Measurements from ENCODE around the gene NONO.

NONO gene

GRCh38 chrX:71251466-71251973 is 31.9 kb upstream of the NONO start:
- Histone ChIP-seq H2AFZ (ENCODE audit: low read length) (no peak overlapping the region), H4K8ac (ENCODE audit: low read depth, low read length) (no peak overlapping the region), H2AK5ac (ENCODE audit: low read depth, low read length) (no peak overlapping the region), H3K27me3 (ENCODE audit: control insufficient read depth in 3 of 3, insufficient read depth in 3 of 3, low read depth in 1 of 3, low read length in 3 of 3) (no peaks in the 10 kb centered on the region), H3K4ac (ENCODE audit: low read length) (no peak overlapping the region), H3K14ac (ENCODE audit: low read length) (no peak overlapping the region), H3K4me3 (ENCODE audit: low read length in 2 of 2) (peak overlapping the region in 1 of 2 donors; percentile 75), H3K4me1 (ENCODE audit: control insufficient read depth in 2 of 2, insufficient read depth in 1 of 2, low read depth in 1 of 2, low read length in 2 of 2) (peaks cover 11 to 13% of the 10 kb centered on the region in 2 donors), H3K18ac (ENCODE audit: low read length) (no peak overlapping the region), H3K4me2 (ENCODE audit: insufficient read depth, low read length, poor library complexity, severe bottlenecking) (peak overlapping the region; percentile 56), H3K27ac (replicated peaks; ENCODE audit: low read length) (no peak overlapping the region), H2BK120ac (ENCODE audit: low read depth, low read length) (no peak overlapping the region), H2BK12ac (ENCODE audit: low read length) (no peak overlapping the region), H3K79me1 (ENCODE audit: low read depth, low read length) (peaks cover 15% of the 10 kb centered on the region), H3K36me3 (replicated peaks in 1 of 2; ENCODE audit: control insufficient read depth in 2 of 2, insufficient read depth in 2 of 2, low read length in 2 of 2) (peaks cover 37 to 60% of the 10 kb centered on the region in 2 donors), H2BK5ac (ENCODE audit: low read length) (no peak overlapping the region), H3K9ac (ENCODE audit: low read depth, low read length, poor library complexity) (no peak overlapping the region), H2BK15ac (ENCODE audit: low read length) (no peak overlapping the region), H4K91ac (ENCODE audit: low read depth, low read length, poor library complexity) (no peak overlapping the region), H3K23ac (ENCODE audit: low read depth, low read length, poor library complexity) (no peak overlapping the region), H3K9me3 (replicated peaks in 1 of 2; ENCODE audit: control insufficient read depth in 2 of 2, insufficient read depth in 1 of 2, low read depth in 1 of 2, low read length in 2 of 2) (no peaks in the 10 kb centered on the region)
- no peak for DNase-seq (ENCODE audit: low spot score)
- no CpG with 5 or more reads among the region's 8 CpGs for WGBS, 2 donors (ENCODE audit: extremely low coverage in 2 of 2, insufficient read length in 2 of 2, insufficient replicate concordance in 1 of 2)

- Histone ChIP-seq H3K4me3 (ENCODE audit: low read length in 2 of 2) (peak overlapping the region; percentile 75 to 80), H3K18ac (ENCODE audit: low read length) (no peak overlapping the region), H3K9me3 (replicated peaks in 1 of 2; ENCODE audit: control insufficient read depth in 2 of 2, insufficient read depth in 1 of 2, low read depth in 1 of 2, low read length in 2 of 2) (no peaks in the 10 kb centered on the region), H2AFZ (ENCODE audit: low read length) (no peak overlapping the region), H2AK5ac (ENCODE audit: low read depth, low read length) (no peak overlapping the region), H3K79me1 (ENCODE audit: low read depth, low read length) (peaks cover 15% of the 10 kb centered on the region), H3K27me3 (ENCODE audit: control insufficient read depth in 3 of 3, insufficient read depth in 3 of 3, low read depth in 1 of 3, low read length in 3 of 3) (no peaks in the 10 kb centered on the region), H3K4me1 (ENCODE audit: control insufficient read depth in 2 of 2, insufficient read depth in 1 of 2, low read depth in 1 of 2, low read length in 2 of 2) (peaks cover 11 to 13% of the 10 kb centered on the region in 2 donors), H2BK5ac (ENCODE audit: low read length) (no peak overlapping the region), H2BK120ac (ENCODE audit: low read depth, low read length) (no peak overlapping the region), H3K36me3 (replicated peaks in 1 of 2; ENCODE audit: control insufficient read depth in 2 of 2, insufficient read depth in 2 of 2, low read length in 2 of 2) (peaks cover 31 to 53% of the 10 kb centered on the region in 2 donors), H3K4me2 (ENCODE audit: insufficient read depth, low read length, poor library complexity, severe bottlenecking) (peak overlapping the region; percentile 56), H4K8ac (ENCODE audit: low read depth, low read length) (no peak overlapping the region), H2BK15ac (ENCODE audit: low read length) (no peak overlapping the region), H4K91ac (ENCODE audit: low read depth, low read length, poor library complexity) (no peak overlapping the region), H3K14ac (ENCODE audit: low read length) (no peak overlapping the region), H3K27ac (replicated peaks; ENCODE audit: low read length) (no peak overlapping the region), H3K23ac (ENCODE audit: low read depth, low read length, poor library complexity) (no peak overlapping the region), H3K9ac (ENCODE audit: low read depth, low read length, poor library complexity) (no peak overlapping the region), H3K4ac (ENCODE audit: low read length) (no peak overlapping the region), H2BK12ac (ENCODE audit: low read length) (no peak overlapping the region)
- WGBS, 2 donors (ENCODE audit: extremely low coverage in 2 of 2, insufficient read length in 2 of 2, insufficient replicate concordance in 1 of 2), result 100% methylated on average over 1 of the region's 2 CpGs; no CpG with 5 or more reads in 1 of the 2 donors
- DNase-seq (ENCODE audit: low spot score), result no peak
Measured at GRCh38 chrX:71252221-71252620, 31.2 kb upstream of the NONO start.

- Histone ChIP-seq H3K4me2 (ENCODE audit: insufficient read depth, low read length, poor library complexity, severe bottlenecking) (peak overlapping the region; percentile 54), H3K9ac (ENCODE audit: low read depth, low read length, poor library complexity) (peak overlapping the region; percentile 90), H2BK5ac (ENCODE audit: low read length) (peak overlapping the region; percentile 82), H2AFZ (ENCODE audit: low read length) (peak overlapping the region; percentile 45), H3K36me3 (replicated peaks in 1 of 2; ENCODE audit: control insufficient read depth in 2 of 2, insufficient read depth in 2 of 2, low read length in 2 of 2) (peaks cover 19 to 41% of the 10 kb centered on the region in 2 donors), H3K23ac (ENCODE audit: low read depth, low read length, poor library complexity) (no peak overlapping the region), H3K27ac (replicated peaks; ENCODE audit: low read length) (peak overlapping the region; percentile 82), H3K4me1 (ENCODE audit: control insufficient read depth in 2 of 2, insufficient read depth in 1 of 2, low read depth in 1 of 2, low read length in 2 of 2) (peaks cover 11 to 13% of the 10 kb centered on the region in 2 donors), H2BK15ac (ENCODE audit: low read length) (no peak overlapping the region), H4K8ac (ENCODE audit: low read depth, low read length) (no peak overlapping the region), H3K4ac (ENCODE audit: low read length) (peak overlapping the region; percentile 53), H2AK5ac (ENCODE audit: low read depth, low read length) (no peak overlapping the region), H3K4me3 (ENCODE audit: low read length in 2 of 2) (peak overlapping the region; percentile 75 to 93), H3K18ac (ENCODE audit: low read length) (peak overlapping the region; percentile 87), H3K14ac (ENCODE audit: low read length) (no peak overlapping the region), H3K9me3 (replicated peaks in 1 of 2; ENCODE audit: control insufficient read depth in 2 of 2, insufficient read depth in 1 of 2, low read depth in 1 of 2, low read length in 2 of 2) (no peaks in the 10 kb centered on the region), H2BK12ac (ENCODE audit: low read length) (peak overlapping the region; percentile 90), H2BK120ac (ENCODE audit: low read depth, low read length) (no peak overlapping the region), H4K91ac (ENCODE audit: low read depth, low read length, poor library complexity) (no peak overlapping the region), H3K79me1 (ENCODE audit: low read depth, low read length) (peaks cover 15% of the 10 kb centered on the region), H3K27me3 (ENCODE audit: control insufficient read depth in 3 of 3, insufficient read depth in 3 of 3, low read depth in 1 of 3, low read length in 3 of 3) (no peaks in the 10 kb centered on the region)
- WGBS, 2 donors (ENCODE audit: extremely low coverage in 2 of 2, insufficient read length in 2 of 2, insufficient replicate concordance in 1 of 2), result no CpG with 5 or more reads among the region's 35 CpGs
- DNase-seq (ENCODE audit: low spot score), result peak; percentile 15
Measured at GRCh38 chrX:71253253-71254091, 30.0 kb upstream of the NONO start.
